ENCODE results near the gene USP50.
"Not testable (repeated sequence)": the region's sequence is repeated elsewhere in the genome, so short reads cannot be mapped to it uniquely, and the experiment has no call there.

Gene USP50

DNA sequence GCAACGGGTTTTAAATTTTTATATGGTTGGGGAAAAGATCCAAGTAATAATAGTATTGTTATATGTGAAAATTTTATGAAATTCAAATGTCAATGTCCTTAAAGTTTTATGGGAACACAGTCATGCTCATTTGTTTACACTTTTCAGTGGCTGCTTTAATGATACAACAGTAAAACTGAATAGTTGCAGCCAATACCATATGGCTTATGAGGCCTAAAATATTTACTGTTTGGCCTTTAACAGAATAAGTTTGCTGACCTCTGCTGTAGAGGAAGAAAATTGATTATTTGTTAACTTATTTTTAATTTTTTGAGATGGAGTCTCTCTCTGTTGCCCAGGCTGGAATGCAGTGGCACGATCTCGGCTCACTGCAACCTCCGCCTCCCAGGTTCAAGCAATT is 44.7 kb downstream of the USP50 start:
- no peak for DNase-seq

DNA sequence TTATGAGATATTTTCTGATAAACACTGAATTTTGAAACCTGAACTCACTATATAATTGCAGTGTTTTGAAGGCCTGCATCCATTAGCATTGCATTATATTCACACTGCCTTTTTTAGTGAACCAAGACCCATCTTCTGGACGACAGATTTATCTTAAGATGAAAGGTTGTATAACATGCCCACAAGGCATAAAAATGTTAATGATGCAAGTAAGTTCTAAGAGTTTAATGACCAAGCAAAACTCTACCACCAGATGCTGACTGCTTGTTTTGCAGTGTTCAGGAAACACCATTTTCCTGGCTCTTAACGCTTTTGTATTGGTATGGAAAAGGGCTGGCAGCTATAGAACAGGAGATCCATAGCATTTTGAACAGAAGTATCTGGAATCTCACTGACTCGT is 46.1 kb downstream of the USP50 start:
- no peak for DNase-seq

DNA sequence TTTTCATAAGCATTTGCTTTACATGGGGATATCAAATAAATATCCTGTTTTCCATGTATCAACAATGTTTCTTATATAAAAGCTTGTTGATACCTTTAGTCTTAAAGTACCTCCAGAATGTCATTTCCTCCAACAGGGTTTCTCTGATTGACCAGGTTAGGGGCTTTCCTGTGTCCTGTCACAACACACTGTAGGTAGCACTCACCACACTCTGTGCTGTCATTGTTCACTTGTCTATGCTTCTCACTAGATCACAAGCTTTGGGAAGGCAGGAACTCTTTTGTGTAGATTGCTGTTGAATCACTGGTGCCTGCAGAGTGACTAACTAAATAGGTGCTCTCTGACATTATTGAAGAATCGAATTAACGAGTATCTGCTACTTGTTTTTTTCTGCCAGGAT is 49.8 kb downstream of the USP50 start:
- no peak for DNase-seq

DNA sequence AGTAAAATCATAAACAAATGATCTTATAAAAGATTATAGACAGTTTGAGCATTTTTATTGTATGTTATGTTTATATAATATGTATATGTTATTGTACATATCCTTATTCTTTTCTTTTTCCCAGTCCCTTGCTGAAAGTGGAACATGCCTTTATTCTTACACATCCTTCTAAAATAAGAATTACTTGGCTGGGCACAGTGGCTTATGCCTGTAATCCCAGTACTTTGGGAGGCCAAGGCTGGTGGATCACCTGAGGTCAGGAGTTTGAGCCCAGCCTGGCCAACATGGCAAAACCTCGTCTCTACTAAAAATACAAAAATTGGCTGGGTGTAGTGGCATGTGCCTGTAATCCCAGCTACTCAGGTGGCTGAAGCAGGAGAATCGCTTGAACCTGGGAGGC is 51.9 kb downstream of the USP50 start:
- DNase-seq = not testable (repeated sequence)

DNA sequence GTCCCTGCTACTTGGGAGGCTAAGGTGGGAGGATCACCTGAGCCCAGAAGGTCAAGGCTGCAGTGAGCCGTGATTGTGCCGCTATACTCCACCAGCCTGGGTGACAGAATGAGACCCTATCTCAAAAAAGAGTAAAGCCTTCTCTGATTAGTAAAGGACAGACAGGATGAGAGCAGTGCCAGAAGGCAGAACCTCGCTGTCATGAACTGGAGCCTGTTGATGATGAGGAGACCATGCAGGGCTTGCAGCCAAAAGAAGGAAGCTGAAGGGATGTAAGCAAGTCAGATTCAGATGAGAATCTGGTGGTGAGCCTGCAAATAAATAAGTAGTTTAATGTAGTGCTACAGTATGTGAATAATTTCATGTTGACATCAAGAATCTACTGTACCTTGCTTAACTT is 52.8 kb downstream of the USP50 start:
- no peak for DNase-seq

DNA sequence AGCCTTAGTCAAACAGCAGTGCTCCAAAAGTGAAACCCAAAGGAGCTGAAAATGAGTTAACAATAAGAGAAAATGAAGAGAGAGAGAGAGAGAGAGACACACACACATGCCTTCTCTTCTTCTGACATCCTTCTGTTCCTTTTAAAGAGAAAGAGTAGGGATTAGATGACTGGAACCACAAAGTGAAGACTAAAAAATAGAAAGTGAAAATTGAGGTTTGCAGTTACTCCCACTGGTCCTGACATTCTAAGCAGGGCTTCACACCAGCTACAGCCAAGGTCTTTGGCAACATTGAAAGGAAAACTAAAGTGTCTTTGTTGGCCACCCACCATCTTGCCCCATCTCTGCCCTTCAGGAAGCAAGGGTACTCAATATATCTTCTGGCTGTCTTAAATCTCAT is 59.2 kb downstream of the USP50 start:
- DNase-seq = no peak

DNA sequence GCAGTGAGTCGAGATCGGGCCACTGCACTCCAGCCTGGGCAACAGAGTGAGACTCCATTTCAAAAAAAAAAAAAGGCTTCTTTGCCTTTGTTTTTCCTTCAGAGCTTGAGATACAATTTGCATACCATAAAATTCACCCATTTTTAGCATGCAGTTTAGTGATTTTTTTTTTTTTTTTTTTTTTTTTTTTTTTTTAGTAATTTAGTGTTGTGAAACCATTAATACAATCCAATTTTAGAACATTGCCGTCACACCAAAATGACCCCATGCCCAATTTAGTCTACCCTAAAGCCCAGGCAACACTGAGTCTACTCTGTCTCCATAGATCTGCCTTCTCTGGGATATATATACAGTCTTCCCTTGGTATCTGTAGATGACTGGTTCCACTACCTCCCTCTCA is 61.1 kb downstream of the USP50 start:
- DNase-seq = no peak

DNA sequence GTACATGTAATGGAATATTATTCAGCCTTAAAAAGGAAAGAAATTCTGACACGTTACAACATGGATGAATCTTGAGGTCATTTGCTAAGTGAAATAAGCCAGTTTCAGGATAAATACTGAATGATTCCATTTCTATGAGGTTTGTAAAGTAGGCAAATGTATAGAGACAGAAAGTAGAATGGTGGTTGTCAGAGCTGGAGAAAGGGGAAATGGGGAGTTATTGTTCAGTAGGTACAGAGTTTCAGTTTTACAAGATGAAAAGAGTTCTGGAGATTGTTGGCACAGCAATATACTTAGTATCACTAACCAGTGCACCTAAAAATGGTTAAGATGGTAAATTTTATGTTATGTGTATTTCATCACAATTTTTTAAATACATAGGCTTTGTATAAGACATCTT is 61.7 kb downstream of the USP50 start:
- DNase-seq = no peak

DNA sequence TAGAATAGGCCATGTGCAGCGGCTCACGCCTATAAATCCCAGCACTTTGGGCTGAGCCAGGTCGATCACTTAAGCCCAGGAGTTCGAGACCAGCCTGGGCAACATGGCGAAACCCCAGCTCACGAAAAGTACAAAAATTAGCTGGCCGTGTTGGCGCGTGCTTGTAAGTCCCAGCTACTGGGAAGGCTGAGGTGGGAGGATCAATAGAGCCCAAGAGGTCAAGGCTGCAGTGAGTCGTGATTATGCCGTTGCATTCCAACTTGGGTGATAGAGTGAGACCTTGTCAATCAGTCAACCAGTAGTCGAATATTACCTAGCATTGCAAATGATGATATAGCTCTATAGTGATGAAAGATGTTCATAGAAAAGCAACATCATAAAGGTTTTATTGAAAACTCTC is 70.3 kb downstream of the USP50 start:
- DNase-seq = no peak

DNA sequence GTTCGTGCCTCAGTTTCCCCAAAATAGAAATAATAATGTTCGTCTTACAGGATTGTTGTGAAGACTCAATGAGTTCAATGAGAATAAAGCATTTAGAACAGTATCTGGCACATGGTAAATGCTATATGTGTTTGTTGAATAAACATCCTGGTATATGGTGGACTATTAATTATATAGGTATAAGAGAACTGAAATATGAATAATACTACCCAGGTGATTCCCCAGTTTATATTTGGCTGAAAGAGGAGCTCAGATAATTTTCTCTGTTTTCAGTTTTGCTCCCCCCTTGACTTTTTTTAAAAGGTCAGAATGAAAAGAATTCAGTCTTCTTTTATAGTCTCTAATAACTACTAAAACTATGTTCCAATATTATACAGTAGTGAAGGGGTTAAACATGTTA is 75.4 kb downstream of the USP50 start:
- DNase-seq = no peak

DNA sequence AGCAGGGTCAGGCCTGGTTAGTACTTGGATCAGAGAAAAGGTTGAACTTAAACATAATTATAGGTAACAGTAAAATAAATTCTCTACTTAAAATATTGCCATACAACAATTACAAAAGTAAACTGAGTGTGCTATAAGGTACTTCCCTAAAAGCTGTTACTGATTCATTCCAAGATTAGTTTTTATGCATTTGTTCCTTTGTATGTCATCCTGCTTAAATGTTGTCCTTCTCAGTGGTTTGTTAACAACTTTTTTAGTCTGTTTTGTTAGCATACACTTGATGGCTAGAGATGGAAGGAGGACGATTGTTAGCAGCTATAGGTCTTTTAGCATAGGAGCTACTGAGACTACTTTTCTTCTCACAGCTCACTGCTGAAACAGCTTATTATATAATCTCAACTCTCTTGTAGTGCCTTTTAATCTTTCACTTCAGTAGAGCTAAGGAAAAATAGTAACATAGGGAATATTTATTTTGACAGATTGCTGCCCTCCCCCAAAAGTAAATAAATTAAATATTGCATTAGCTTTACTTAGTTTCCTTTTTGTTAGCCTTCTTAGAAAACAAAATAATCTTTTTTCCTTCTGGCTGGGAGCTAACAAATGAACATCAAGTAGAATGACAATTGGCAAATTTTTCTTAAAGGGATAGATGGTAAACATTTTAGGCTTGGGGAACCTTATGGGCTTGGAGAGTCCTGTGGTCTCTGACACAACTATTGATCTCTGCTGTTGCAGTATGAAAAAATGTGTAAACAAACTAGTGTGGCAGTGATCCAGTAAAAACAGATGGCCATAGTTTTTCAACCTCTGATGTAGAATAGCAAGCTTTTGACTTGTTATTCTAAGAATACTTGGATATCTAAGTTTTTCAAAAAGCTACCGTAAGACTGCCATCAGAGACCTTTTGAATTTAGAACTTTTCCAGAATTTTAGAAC is 82.8 kb downstream of the USP50 start:
- peak in 1 of 2 experiments; percentile 45 for DNase-seq

DNA sequence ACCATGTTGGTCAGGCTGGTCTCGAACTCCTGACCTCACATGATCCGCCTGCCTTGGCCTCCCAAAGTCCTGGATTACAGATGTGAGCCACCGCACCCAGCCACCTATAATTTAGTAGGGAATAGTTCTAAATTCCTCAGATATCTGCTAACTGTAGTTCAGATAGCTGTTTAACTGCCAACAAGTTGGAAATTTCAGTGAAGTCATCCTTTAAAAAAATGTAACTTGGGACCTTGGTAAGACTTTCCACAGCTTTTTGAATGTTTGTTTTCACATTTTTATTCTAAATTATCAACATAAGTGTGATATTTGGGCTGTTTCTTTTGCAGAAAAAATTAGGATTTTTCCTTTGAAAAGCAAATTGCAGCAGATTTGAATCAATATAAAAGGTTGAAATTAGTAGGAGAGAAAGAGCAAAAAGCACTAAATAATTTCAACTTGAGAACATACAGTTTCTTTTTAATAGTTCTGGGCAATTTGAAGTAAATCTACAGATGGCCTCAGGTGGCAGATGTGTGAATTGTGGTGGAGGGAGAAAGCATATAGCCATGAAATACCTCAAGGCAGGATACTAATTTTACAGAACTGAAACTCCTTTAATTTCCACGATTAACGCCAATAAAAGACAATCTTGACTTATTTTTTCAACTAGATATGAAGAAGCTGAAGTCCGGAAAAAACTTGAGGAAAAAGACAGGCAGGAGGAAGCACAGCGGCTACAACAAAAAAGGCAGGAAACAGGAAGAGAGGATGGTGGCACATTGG is 87.9 kb downstream of the USP50 start:
- no peak for DNase-seq

DNA sequence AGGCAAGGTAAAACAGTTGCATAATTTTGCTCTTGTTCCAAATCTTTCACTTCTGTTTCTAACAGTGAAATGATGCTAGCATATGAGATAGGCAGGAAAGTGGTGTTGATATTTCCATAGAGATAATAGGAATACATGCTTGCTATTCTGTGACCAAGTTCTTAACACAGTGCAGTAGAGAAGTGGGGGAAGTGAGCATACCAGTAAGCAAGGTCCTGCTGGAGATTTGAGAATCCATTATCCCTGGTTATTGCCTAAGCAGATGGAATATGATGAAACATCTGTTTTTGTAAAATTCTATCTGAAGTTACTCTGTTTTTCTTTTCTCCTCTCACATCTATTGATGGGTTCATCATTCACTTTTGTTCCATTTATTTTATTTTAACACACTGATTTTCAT is 93.5 kb downstream of the USP50 start:
- DNase-seq = no peak

All from NCI-H446 (cell line).